ENCODE data around the gene MYT1. TPM values are rescaled to one million over a fixed set of nuclear protein-coding genes. Genes with fewer than 3 reads are reported as not detected.

The MYT1 gene
- total and polyA plus RNA-seq, 2 of the 13 experiments (the other 11 are each of a cell fraction or from before 2014, with no cell fraction given), result 0.58 to 2.5 TPM

DNA sequence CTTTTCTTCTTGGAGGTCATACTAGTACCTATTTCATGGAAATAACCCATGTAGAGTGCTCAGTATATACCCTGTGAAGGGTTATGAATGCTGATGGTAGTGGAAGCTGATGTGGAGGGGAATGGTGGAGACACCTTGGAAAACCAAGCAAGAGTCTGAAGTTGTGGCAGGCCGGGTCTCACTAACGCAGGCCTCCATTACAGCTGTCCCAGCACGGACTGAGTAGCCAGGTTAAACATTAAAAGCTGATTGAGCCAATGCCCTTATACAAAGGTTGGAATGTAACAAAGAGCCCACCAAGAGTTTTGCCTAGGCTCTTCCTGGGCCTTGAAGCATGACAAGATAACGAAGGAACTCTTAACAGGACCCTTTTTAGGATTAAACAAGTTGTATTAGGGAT, 89.2 kb downstream of the MYT1 start (continued):
- TF ChIP-seq U2AF2 (IDR thresholded peaks at IDR 0.05; ENCODE audit: low read depth, low read length) (no peak), RBM22 (optimal IDR thresholded peaks at IDR 0.05; ENCODE audit: low read length) (no peak), ZFP36L1 (CRISPR knock-in tag; IDR thresholded peaks at IDR 0.05) (no peak), NFIB (CRISPR knock-in tag; IDR thresholded peaks at IDR 0.05; ENCODE audit: borderline replicate concordance) (no peak), ZNF317 (CRISPR knock-in tag; IDR thresholded peaks at IDR 0.05) (peak; percentile 79), SOX5 (CRISPR knock-in tag; IDR thresholded peaks at IDR 0.05; ENCODE audit: borderline replicate concordance) (no peak), IRX3 (CRISPR knock-in tag; IDR thresholded peaks at IDR 0.05; ENCODE audit: borderline replicate concordance, low read depth) (no peak), SETDB1 (CRISPR knock-in tag; IDR thresholded peaks at IDR 0.05; ENCODE audit: borderline replicate concordance) (no peak), ZNF441 (CRISPR knock-in tag; IDR thresholded peaks at IDR 0.05; ENCODE audit: borderline replicate concordance) (no peak), YEATS4 (CRISPR knock-in tag; IDR thresholded peaks at IDR 0.05; ENCODE audit: borderline replicate concordance) (0 out of 2 replicates have a peak, but pooled peaks have one; percentile 23), SRY (CRISPR knock-in tag; IDR thresholded peaks at IDR 0.05) (no peak), NAIF1 (CRISPR knock-in tag; IDR thresholded peaks at IDR 0.05; ENCODE audit: borderline replicate concordance) (no peak), ZNF883 (CRISPR knock-in tag; IDR thresholded peaks at IDR 0.05; ENCODE audit: not compliant biosample characterization) (no peak), PAX8 (CRISPR knock-in tag; IDR thresholded peaks at IDR 0.05; ENCODE audit: borderline replicate concordance) (no peak), ZNF678 (CRISPR knock-in tag; IDR thresholded peaks at IDR 0.05) (no peak), ZNF598 (CRISPR knock-in tag; IDR thresholded peaks at IDR 0.05; ENCODE audit: borderline replicate concordance) (no peak), ZNF383 (CRISPR knock-in tag; IDR thresholded peaks at IDR 0.05; ENCODE audit: borderline replicate concordance) (no peak), EHMT2 (IDR thresholded peaks at IDR 0.05; ENCODE audit: borderline replicate concordance, low read depth, low read length) (no peak)
- TF ChIP-seq, protein P1, sequence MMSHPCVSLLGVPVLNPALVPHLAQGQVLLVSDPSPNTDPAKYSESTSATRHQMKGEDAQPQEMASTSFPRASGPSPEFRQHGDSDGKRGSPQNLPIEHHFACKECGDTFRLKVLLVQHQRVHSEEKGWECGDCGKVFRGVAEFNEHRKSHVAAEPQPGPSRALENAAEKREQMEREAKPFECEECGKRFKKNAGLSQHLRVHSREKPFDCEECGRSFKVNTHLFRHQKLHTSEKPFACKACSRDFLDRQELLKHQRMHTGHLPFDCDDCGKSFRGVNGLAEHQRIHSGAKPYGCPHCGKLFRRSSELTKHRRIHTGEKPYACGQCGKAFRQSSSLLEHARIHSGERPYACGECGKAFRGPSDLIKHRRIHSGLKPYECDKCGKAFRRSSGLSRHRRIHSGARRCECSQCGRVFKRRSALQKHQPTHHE (CRISPR knock-in tag; IDR thresholded peaks at IDR 0.05; ENCODE audit: borderline replicate concordance), result no peak
- TF ChIP-seq, protein P2, sequence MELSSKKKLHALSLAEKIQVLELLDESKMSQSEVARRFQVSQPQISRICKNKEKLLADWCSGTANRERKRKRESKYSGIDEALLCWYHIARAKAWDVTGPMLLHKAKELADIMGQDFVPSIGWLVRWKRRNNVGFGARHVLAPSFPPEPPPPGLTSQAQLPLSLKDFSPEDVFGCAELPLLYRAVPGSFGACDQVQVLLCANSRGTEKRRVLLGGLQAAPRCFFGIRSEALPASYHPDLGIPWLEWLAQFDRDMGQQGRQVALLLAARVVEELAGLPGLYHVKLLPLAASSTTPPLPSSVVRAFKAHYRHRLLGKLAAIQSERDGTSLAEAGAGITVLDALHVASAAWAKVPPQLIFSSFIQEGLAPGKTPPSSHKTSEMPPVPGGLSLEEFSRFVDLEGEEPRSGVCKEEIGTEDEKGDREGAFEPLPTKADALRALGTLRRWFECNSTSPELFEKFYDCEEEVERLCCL (CRISPR knock-in tag; IDR thresholded peaks at IDR 0.05; ENCODE audit: borderline replicate concordance), result no peak
- TF ChIP-seq, protein P3, sequence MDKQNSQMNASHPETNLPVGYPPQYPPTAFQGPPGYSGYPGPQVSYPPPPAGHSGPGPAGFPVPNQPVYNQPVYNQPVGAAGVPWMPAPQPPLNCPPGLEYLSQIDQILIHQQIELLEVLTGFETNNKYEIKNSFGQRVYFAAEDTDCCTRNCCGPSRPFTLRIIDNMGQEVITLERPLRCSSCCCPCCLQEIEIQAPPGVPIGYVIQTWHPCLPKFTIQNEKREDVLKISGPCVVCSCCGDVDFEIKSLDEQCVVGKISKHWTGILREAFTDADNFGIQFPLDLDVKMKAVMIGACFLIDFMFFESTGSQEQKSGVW (CRISPR knock-in tag; IDR thresholded peaks at IDR 0.05; ENCODE audit: borderline replicate concordance), result no peak
- TF ChIP-seq, protein P4, sequence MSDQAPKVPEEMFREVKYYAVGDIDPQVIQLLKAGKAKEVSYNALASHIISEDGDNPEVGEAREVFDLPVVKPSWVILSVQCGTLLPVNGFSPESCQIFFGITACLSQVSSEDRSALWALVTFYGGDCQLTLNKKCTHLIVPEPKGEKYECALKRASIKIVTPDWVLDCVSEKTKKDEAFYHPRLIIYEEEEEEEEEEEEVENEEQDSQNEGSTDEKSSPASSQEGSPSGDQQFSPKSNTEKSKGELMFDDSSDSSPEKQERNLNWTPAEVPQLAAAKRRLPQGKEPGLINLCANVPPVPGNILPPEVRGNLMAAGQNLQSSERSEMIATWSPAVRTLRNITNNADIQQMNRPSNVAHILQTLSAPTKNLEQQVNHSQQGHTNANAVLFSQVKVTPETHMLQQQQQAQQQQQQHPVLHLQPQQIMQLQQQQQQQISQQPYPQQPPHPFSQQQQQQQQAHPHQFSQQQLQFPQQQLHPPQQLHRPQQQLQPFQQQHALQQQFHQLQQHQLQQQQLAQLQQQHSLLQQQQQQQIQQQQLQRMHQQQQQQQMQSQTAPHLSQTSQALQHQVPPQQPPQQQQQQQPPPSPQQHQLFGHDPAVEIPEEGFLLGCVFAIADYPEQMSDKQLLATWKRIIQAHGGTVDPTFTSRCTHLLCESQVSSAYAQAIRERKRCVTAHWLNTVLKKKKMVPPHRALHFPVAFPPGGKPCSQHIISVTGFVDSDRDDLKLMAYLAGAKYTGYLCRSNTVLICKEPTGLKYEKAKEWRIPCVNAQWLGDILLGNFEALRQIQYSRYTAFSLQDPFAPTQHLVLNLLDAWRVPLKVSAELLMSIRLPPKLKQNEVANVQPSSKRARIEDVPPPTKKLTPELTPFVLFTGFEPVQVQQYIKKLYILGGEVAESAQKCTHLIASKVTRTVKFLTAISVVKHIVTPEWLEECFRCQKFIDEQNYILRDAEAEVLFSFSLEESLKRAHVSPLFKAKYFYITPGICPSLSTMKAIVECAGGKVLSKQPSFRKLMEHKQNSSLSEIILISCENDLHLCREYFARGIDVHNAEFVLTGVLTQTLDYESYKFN (CRISPR knock-in tag; conservative IDR thresholded peaks at IDR 0.05), result no peak
- TF ChIP-seq, protein P5, sequence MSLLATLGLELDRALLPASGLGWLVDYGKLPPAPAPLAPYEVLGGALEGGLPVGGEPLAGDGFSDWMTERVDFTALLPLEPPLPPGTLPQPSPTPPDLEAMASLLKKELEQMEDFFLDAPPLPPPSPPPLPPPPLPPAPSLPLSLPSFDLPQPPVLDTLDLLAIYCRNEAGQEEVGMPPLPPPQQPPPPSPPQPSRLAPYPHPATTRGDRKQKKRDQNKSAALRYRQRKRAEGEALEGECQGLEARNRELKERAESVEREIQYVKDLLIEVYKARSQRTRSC (CRISPR knock-in tag; IDR thresholded peaks at IDR 0.05; ENCODE audit: low read depth), result no peak

Measured in HepG2 (cell line).